ENCODE data around the gene PGM2.

PGM2 gene

DNA sequence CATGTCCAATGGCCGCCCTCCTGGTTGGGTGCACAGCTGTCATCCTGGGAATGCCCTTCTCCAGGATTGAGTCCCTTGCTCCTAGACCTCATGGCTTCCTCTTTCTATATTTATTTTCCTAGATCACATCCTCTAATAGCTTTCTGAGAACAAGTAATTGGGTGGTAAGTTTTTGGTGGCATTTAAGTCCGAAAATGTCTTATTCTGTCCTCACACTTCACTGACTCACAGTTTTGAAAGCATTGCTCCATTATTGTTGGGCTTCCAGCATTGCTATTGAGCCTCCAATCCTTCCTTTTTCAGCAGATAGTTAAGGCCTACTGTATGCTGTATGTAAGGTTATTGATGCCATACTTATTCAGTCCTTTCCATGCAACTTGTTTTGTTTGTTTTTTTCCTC lies 25.9 kb downstream of the PGM2 start:
- Histone ChIP-seq H3K27ac (ENCODE audit: low read length, poor library complexity, severe bottlenecking) (no peak overlapping the region), H3K14ac (ENCODE audit: low read length in 2 of 2) (no peak overlapping the region), H2AK5ac (ENCODE audit: low read length, severe bottlenecking) (no peak overlapping the region), H3K4ac (ENCODE audit: low read depth in 1 of 2, low read length in 2 of 2) (no peak overlapping the region), H4K8ac (ENCODE audit: low read length) (no peak overlapping the region), H3K4me2 (ENCODE audit: low read length, poor library complexity, severe bottlenecking) (no peak overlapping the region), H3K79me1 (replicated peaks; ENCODE audit: low read length, poor library complexity, severe bottlenecking) (no peaks in the 10 kb centered on the region), H3K36me3 (ENCODE audit: control insufficient read depth in 1 of 2, insufficient read depth in 2 of 2, low read depth in 1 of 2, low read length in 2 of 2) (peaks cover 14 to 28% of the 10 kb centered on the region in 2 experiments), H3K4me1 (ENCODE audit: control insufficient read depth, insufficient read depth, low read depth, low read length) (no peaks in the 10 kb centered on the region), H4K91ac (ENCODE audit: low read length) (no peak overlapping the region), H3K9me3 (ENCODE audit: control insufficient read depth, low read length) (no peaks in the 10 kb centered on the region), H3K23ac (ENCODE audit: low read length in 2 of 2) (no peak overlapping the region), H2BK5ac (ENCODE audit: low read depth, low read length, poor library complexity, severe bottlenecking) (no peak overlapping the region), H3K27me3 (ENCODE audit: control insufficient read depth in 1 of 2, insufficient read depth in 1 of 2, low read length in 2 of 2) (no peaks in the 10 kb centered on the region), H3K18ac (ENCODE audit: low read depth in 1 of 2, low read length in 2 of 2) (no peak overlapping the region), H2AFZ (ENCODE audit: low read depth, low read length) (no peak overlapping the region), H2BK15ac (ENCODE audit: low read depth, poor library complexity, severe bottlenecking) (no peak overlapping the region), H3K9ac (ENCODE audit: low read length) (no peak overlapping the region), H2BK120ac (ENCODE audit: low read depth, low read length) (no peak overlapping the region), H3K4me3 (ENCODE audit: insufficient read depth in 1 of 2, low read depth in 1 of 2, low read length in 2 of 2) (no peak overlapping the region), H2BK12ac (ENCODE audit: low read length in 2 of 2) (no peak overlapping the region)
- DNase-seq = no peak
- 100% methylated on average over 1 of the region's 2 CpGs for WGBS

DNA sequence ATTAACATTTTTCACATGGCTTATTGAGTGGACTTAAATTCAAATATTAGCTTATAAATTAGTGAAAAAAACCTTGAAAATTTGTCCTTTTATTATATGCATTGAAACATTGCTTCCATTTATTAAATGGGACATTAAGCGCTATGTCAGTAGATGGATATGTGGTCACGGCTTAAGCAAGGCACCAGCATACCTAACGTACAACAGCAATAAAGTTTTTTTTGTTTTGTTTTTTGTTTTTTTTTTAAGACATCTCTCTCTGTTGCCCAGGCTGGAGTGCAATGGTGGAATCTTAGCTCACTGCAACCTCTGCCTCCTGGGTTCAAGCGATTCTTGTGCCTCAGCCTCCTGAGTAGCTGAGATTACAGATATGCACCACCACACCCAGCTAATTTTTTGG lies 31.6 kb downstream of the PGM2 start:
- Histone ChIP-seq H3K79me1 (replicated peaks; ENCODE audit: low read length, poor library complexity, severe bottlenecking) (no peaks in the 10 kb centered on the region), H2BK5ac (ENCODE audit: low read depth, low read length, poor library complexity, severe bottlenecking) (no peak overlapping the region), H2AFZ (ENCODE audit: low read depth, low read length) (no peak overlapping the region), H3K36me3 (ENCODE audit: control insufficient read depth in 1 of 2, insufficient read depth in 2 of 2, low read depth in 1 of 2, low read length in 2 of 2) (peaks cover 6 to 19% of the 10 kb centered on the region in 2 experiments), H3K4ac (ENCODE audit: low read depth in 1 of 2, low read length in 2 of 2) (no peak overlapping the region), H3K4me2 (ENCODE audit: low read length, poor library complexity, severe bottlenecking) (no peak overlapping the region), H2AK5ac (ENCODE audit: low read length, severe bottlenecking) (no peak overlapping the region), H3K18ac (ENCODE audit: low read depth in 1 of 2, low read length in 2 of 2) (no peak overlapping the region), H3K14ac (ENCODE audit: low read length in 2 of 2) (no peak overlapping the region), H3K9me3 (ENCODE audit: control insufficient read depth, low read length) (no peaks in the 10 kb centered on the region), H2BK12ac (ENCODE audit: low read length in 2 of 2) (no peak overlapping the region), H4K91ac (ENCODE audit: low read length) (no peak overlapping the region), H3K4me3 (ENCODE audit: insufficient read depth in 1 of 2, low read depth in 1 of 2, low read length in 2 of 2) (no peak overlapping the region), H3K23ac (ENCODE audit: low read length in 2 of 2) (no peak overlapping the region), H2BK15ac (ENCODE audit: low read depth, poor library complexity, severe bottlenecking) (no peak overlapping the region), H3K4me1 (ENCODE audit: control insufficient read depth, insufficient read depth, low read depth, low read length) (no peaks in the 10 kb centered on the region), H3K27ac (ENCODE audit: low read length, poor library complexity, severe bottlenecking) (no peak overlapping the region), H2BK120ac (ENCODE audit: low read depth, low read length) (no peak overlapping the region), H3K27me3 (ENCODE audit: control insufficient read depth in 1 of 2, insufficient read depth in 1 of 2, low read length in 2 of 2) (no peaks in the 10 kb centered on the region), H4K8ac (ENCODE audit: low read length) (no peak overlapping the region), H3K9ac (ENCODE audit: low read length) (no peak overlapping the region)
- WGBS = 95% methylated on average over 3 of the region's 4 CpGs
- DNase-seq = no peak

DNA sequence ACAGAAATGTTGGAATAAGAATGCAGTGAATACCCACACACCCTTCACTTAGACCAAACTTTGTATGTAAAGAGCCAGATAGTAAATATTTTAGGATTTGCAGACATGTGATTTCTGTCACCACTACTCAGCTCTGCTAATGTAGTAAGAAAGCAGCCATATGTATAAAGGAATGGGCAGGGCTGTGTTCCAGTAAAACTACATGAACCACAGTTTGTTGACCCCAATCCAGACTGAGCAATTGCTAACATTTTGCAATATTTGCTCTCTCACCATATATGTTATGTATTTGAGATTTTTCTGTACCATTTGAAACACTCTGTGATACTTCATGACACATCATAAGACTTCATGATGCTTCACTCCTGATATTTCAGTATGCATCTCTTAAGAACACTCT lies 32.4 kb downstream of the PGM2 start:
- no peak overlapping the region for H3K4ac ChIP-seq (ENCODE audit: low read depth in 1 of 2, low read length in 2 of 2)
- no peaks in the 10 kb centered on the region for H3K27me3 ChIP-seq (ENCODE audit: control insufficient read depth in 1 of 2, insufficient read depth in 1 of 2, low read length in 2 of 2)
- H3K36me3 ChIP-seq (ENCODE audit: control insufficient read depth in 1 of 2, insufficient read depth in 2 of 2, low read depth in 1 of 2, low read length in 2 of 2) = peaks cover 5 to 21% of the 10 kb centered on the region in 2 experiments
- H3K4me2 ChIP-seq (ENCODE audit: low read length, poor library complexity, severe bottlenecking) = no peak overlapping the region
- no peak overlapping the region for H3K4me3 ChIP-seq (ENCODE audit: insufficient read depth in 1 of 2, low read depth in 1 of 2, low read length in 2 of 2)
- no peak for DNase-seq
- no peak overlapping the region for H2BK5ac ChIP-seq (ENCODE audit: low read depth, low read length, poor library complexity, severe bottlenecking)
- H3K14ac ChIP-seq (ENCODE audit: low read length in 2 of 2) = no peak overlapping the region
- no peak overlapping the region for H3K23ac ChIP-seq (ENCODE audit: low read length in 2 of 2)
- no peak overlapping the region for H3K27ac ChIP-seq (ENCODE audit: low read length, poor library complexity, severe bottlenecking)
- H3K79me1 ChIP-seq (replicated peaks; ENCODE audit: low read length, poor library complexity, severe bottlenecking) = no peaks in the 10 kb centered on the region
- H3K9me3 ChIP-seq (ENCODE audit: control insufficient read depth, low read length) = no peaks in the 10 kb centered on the region
- no peaks in the 10 kb centered on the region for H3K4me1 ChIP-seq (ENCODE audit: control insufficient read depth, insufficient read depth, low read depth, low read length)
- no peak overlapping the region for H2AK5ac ChIP-seq (ENCODE audit: low read length, severe bottlenecking)
- H3K9ac ChIP-seq (ENCODE audit: low read length) = no peak overlapping the region
- H2AFZ ChIP-seq (ENCODE audit: low read depth, low read length) = no peak overlapping the region
- no peak overlapping the region for H4K91ac ChIP-seq (ENCODE audit: low read length)
- H2BK12ac ChIP-seq (ENCODE audit: low read length in 2 of 2) = no peak overlapping the region
- no peak overlapping the region for H2BK15ac ChIP-seq (ENCODE audit: low read depth, poor library complexity, severe bottlenecking)
- no peak overlapping the region for H4K8ac ChIP-seq (ENCODE audit: low read length)
- H2BK120ac ChIP-seq (ENCODE audit: low read depth, low read length) = no peak overlapping the region
- H3K18ac ChIP-seq (ENCODE audit: low read depth in 1 of 2, low read length in 2 of 2) = no peak overlapping the region

DNA sequence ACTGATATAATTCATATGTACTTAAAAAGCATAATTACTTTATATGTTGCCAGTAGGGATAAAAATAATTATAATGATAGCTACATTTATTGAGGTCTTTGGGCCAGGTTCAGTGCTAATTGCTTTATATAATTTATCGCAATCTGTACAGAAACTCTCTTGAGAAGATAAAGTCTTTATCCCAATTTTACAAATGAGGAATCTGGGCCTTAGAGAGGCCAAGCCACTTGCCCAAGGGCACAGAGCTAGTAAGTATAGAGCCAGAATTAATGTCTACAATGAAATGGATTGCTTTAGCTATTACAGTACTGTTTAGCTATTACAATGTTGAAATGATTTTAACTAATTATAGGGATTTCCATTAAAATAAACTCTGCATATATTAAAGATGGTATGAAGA lies 33.8 kb downstream of the PGM2 start:
- Histone ChIP-seq H2BK5ac (ENCODE audit: low read depth, low read length, poor library complexity, severe bottlenecking) (no peak overlapping the region), H2BK120ac (ENCODE audit: low read depth, low read length) (no peak overlapping the region), H2AK5ac (ENCODE audit: low read length, severe bottlenecking) (no peak overlapping the region), H3K14ac (ENCODE audit: low read length in 2 of 2) (no peak overlapping the region), H4K8ac (ENCODE audit: low read length) (no peak overlapping the region), H3K4me1 (ENCODE audit: control insufficient read depth, insufficient read depth, low read depth, low read length) (no peaks in the 10 kb centered on the region), H3K79me1 (replicated peaks; ENCODE audit: low read length, poor library complexity, severe bottlenecking) (no peaks in the 10 kb centered on the region), H2BK15ac (ENCODE audit: low read depth, poor library complexity, severe bottlenecking) (no peak overlapping the region), H3K36me3 (ENCODE audit: control insufficient read depth in 1 of 2, insufficient read depth in 2 of 2, low read depth in 1 of 2, low read length in 2 of 2) (peaks cover 5 to 20% of the 10 kb centered on the region in 2 experiments), H3K4me2 (ENCODE audit: low read length, poor library complexity, severe bottlenecking) (no peak overlapping the region), H3K9me3 (ENCODE audit: control insufficient read depth, low read length) (no peaks in the 10 kb centered on the region), H3K4me3 (ENCODE audit: insufficient read depth in 1 of 2, low read depth in 1 of 2, low read length in 2 of 2) (no peak overlapping the region), H3K4ac (ENCODE audit: low read depth in 1 of 2, low read length in 2 of 2) (no peak overlapping the region), H3K27me3 (ENCODE audit: control insufficient read depth in 1 of 2, insufficient read depth in 1 of 2, low read length in 2 of 2) (no peaks in the 10 kb centered on the region), H3K23ac (ENCODE audit: low read length in 2 of 2) (no peak overlapping the region), H2AFZ (ENCODE audit: low read depth, low read length) (no peak overlapping the region), H3K27ac (ENCODE audit: low read length, poor library complexity, severe bottlenecking) (no peak overlapping the region), H3K9ac (ENCODE audit: low read length) (no peak overlapping the region), H2BK12ac (ENCODE audit: low read length in 2 of 2) (no peak overlapping the region), H3K18ac (ENCODE audit: low read depth in 1 of 2, low read length in 2 of 2) (no peak overlapping the region), H4K91ac (ENCODE audit: low read length) (no peak overlapping the region)
- no peak for DNase-seq
- no CpG with 5 or more reads among the region's 1 CpG for WGBS

Measured in mesenchymal stem cell (in vitro differentiated cells and primary cell).